Left lung (tissue), 8 donors: ENCODE data around the gene TRPC6. TPM values are rescaled to one million over a fixed set of nuclear protein-coding genes. Genes with fewer than 3 reads are reported as not detected.

ENCODE experiments used
- microRNA-seq, 2 donors: library from miRNA; unstranded; fragments of <30 nt; microRNA quantifications; one replicate each; pipeline ENCODE4, GENCODE V29; 2019
- polyA plus RNA-seq, 6 donors: library from polyadenylated mRNA; unstranded; fragments of 120-200 nt; gene quantifications; one replicate each; pipeline ENCODE4 v1.2.1, GENCODE V29; 2013; ENCODE audit not compliant: insufficient read length in 6 of 6
- total RNA-seq, 2 donors: library from RNA; stranded (reverse); fragmentation: NEBNext Ultra II Directional; extraction: Animal tissue kit (Norgen Biotek cat#: 25700); gene quantifications; one replicate each; pipeline ENCODE4 v1.2.1, GENCODE V29; 2021
- donor health status: DM: no; HTN: yes; CAD: no.
- donor health status: DM: no; HTN: no; CAD: no.

Gene TRPC6
- total and polyA plus RNA-seq, 8 donors = 11.0 to 54.3 (median 39.1) TPM

Small RNA genes within 50 kb of the gene (microRNA-seq; reads per million reads assigned to microRNA genes)
- gene MIR3920 = 0 reads per million in 2 donors
